HCT116 (cell line): ENCODE measurements around the gene TRAPPC4. TPM values are rescaled to one million over a fixed set of nuclear protein-coding genes. Genes with fewer than 3 reads are reported as not detected.
A peak's percentile ranks its signal among the peaks of the same experiment; 100 is the strongest.
"Not testable (repeated sequence)": the region's sequence is repeated elsewhere in the genome, so short reads cannot be mapped to it uniquely, and the experiment has no call there.

Source experiments
- ATAC-seq: fragments of 200-7000 bp; cut with Tn5 transposase; 2 replicates; pipeline ENCODE4 v1.9.1; 2020; ENCODE audit warnings: mild to moderate bottlenecking, moderate library complexity
- BruUV-seq: library from RNA; stranded (reverse); fragments of 400-500 nt; replicated peaks from 2 replicates; lab custom pipeline; 2021; lab: Mats Ljungman, UMichigan
- CTCF ChIA-PET: fragments of 300-600 bp; sonication (Branson Sonifier 250); formaldehyde crosslinking; loops from one replicate; lab custom pipeline; 2021; ENCODE audit warnings: antibody characterized with exemption; lab: Charles Lee
- POLR2A ChIA-PET: fragments of 300-600, 350-600 bp; sonication (Branson Sonifier 250); formaldehyde crosslinking; loops from one replicate; lab custom pipeline; 2021; ENCODE audit warnings: antibody characterized with exemption; lab: Charles Lee
- RAD21 ChIA-PET, 2 experiments: fragments of 300-600 bp; sonication (Branson Sonifier 250); formaldehyde crosslinking; loops; one replicate each; lab custom pipeline; 2023; ENCODE audit warnings: low total read pairs in 2 of 2; ENCODE audit not compliant: uncharacterized antibody in 2 of 2, unreplicated experiment in 2 of 2, low non-redundant PET in 1 of 2; lab: Charles Lee
- DNase-seq: peaks from one replicate; pipeline ENCODE4 v3.0.0-alpha.2; 2010; ENCODE audit warnings: low read depth, low spot score
- H2AFZ ChIP-seq: fragments of 200-600 bp; shearing (Covaris generic), sonication (generic); 2 replicates; pipeline ENCODE4 v1.6.1; 2017; ENCODE audit warnings: low read depth, mixed run types, mixed read lengths, antibody characterized with exemption, low read length; ENCODE audit not compliant: poor library complexity, severe bottlenecking
- H3K27ac ChIP-seq: 2 replicates; pipeline ENCODE4 v1.5.1; 2012; ENCODE audit warnings: low read depth, low read length
- H3K27me3 ChIP-seq: fragments of 200-600 bp; sonication (generic); 2 replicates; pipeline ENCODE4 v1.6.1; 2016; ENCODE audit warnings: mixed run types, low read length, mixed read lengths; ENCODE audit not compliant: insufficient read depth
- H3K36me3 ChIP-seq, 2 experiments: fragments of 200-500 bp in 1 of 2; fragments of 200-600 bp in 1 of 2; sonication (Bioruptor generic) in 1 of 2; sonication (generic) in 1 of 2; 2 replicates each; pipeline versions ENCODE4 v1.5.1 to v1.6.1; 2014 to 2016; ENCODE audit warnings: low read length in 2 of 2, inconsistent platforms in 1 of 2, mixed read lengths in 1 of 2, mixed run types in 1 of 2; ENCODE audit not compliant: insufficient read depth in 2 of 2, control insufficient read depth in 1 of 2
- H3K4me1 ChIP-seq, 2 experiments: fragments of 200-600 bp in 1 of 2; sonication (generic) in 1 of 2; 2 replicates each; pipeline versions ENCODE4 v1.5.1 to v1.6.1; 2012 to 2017; ENCODE audit warnings: low read length in 2 of 2, inconsistent platforms in 1 of 2, mild to moderate bottlenecking in 1 of 2, mixed read lengths in 1 of 2, mixed run types in 1 of 2, moderate library complexity in 1 of 2; ENCODE audit not compliant: insufficient read depth in 2 of 2, control insufficient read depth in 1 of 2
- H3K4me2 ChIP-seq: fragments of 200-600 bp; sonication (generic); 2 replicates; pipeline ENCODE4 v1.6.1; 2017; ENCODE audit warnings: mixed run types, low read length, mixed read lengths
- H3K4me3 ChIP-seq, 2 experiments: fragments of 200-600 bp in 1 of 2; sonication (generic) in 1 of 2; replicated peaks in 1 of 2; 2 replicates each; pipeline ENCODE4 v1.5.1; 2011 to 2016; ENCODE audit warnings: low read length in 2 of 2, control low read depth in 1 of 2, low read depth in 1 of 2, mild to moderate bottlenecking in 1 of 2, mixed read lengths in 1 of 2, mixed run types in 1 of 2
- H3K79me2 ChIP-seq: fragments of 200-600 bp; sonication (generic); 2 replicates; pipeline ENCODE4 v1.6.1; 2017; ENCODE audit warnings: mild to moderate bottlenecking, mixed run types, low read length, moderate library complexity, mixed read lengths; ENCODE audit not compliant: insufficient read depth
- H3K9ac ChIP-seq: fragments of 200-600 bp; sonication (generic); 2 replicates; pipeline ENCODE4 v1.6.1; 2016; ENCODE audit warnings: low read length, mixed read lengths
- H3K9me2 ChIP-seq: fragments of 200-600 bp; sonication (generic), shearing (Covaris generic); 2 replicates; pipeline ENCODE4 v1.6.1; 2017; ENCODE audit warnings: mixed run types, mild to moderate bottlenecking, moderate library complexity; ENCODE audit not compliant: insufficient read depth
- H3K9me3 ChIP-seq, 2 experiments: fragments of 200-500 bp in 1 of 2; fragments of 200-600 bp in 1 of 2; sonication (Bioruptor generic) in 1 of 2; sonication (generic) in 1 of 2; 2 replicates each; pipeline ENCODE4 v1.6.1; 2014 to 2017; ENCODE audit warnings: low read length in 2 of 2, mixed read lengths in 2 of 2, inconsistent platforms in 1 of 2, low read depth in 1 of 2, mild to moderate bottlenecking in 1 of 2, mixed run types in 1 of 2, moderate library complexity in 1 of 2; ENCODE audit not compliant: control insufficient read depth in 1 of 2, insufficient read depth in 1 of 2
- H4K20me1 ChIP-seq: fragments of 200-600 bp; sonication (generic), shearing (Covaris generic); 2 replicates; pipeline ENCODE4 v1.6.1; 2017; ENCODE audit warnings: mixed run types, mild to moderate bottlenecking, moderate library complexity; ENCODE audit not compliant: insufficient read depth
- JUND ChIP-seq: IDR thresholded peaks from 2 replicates; pipeline ENCODE4 v1.6.1; 2012
- POLR2AphosphoS5 ChIP-seq: IDR thresholded peaks from 2 replicates; pipeline ENCODE4 v1.6.1; 2011; ENCODE audit warnings: mild to moderate bottlenecking, low read depth, low read length, moderate library complexity
- SIN3A ChIP-seq: IDR thresholded peaks from 2 replicates; pipeline ENCODE4 v1.6.1; 2012; ENCODE audit warnings: low read depth
- TCF7L2 ChIP-seq: IDR thresholded peaks from 2 replicates; pipeline ENCODE4 v1.7.0; 2011; ENCODE audit warnings: borderline replicate concordance, inconsistent platforms; ENCODE audit not compliant: insufficient read depth, insufficient read length; ENCODE audit errors: extremely low read depth
- ZFX ChIP-seq: fragments of 450-650 bp; IDR thresholded peaks from 2 replicates; pipeline ENCODE4 v1.6.1; 2017
- ZNF274 ChIP-seq: fragments of 200-500 bp; sonication (Bioruptor generic); IDR thresholded peaks from 2 replicates; pipeline ENCODE4 v1.6.1; 2014; ENCODE audit warnings: mild to moderate bottlenecking, low read depth, low read length, inconsistent platforms
- intact Hi-C: fragments of 100-400 bp; cut with micrococcal nuclease; formaldehyde crosslinking; loops from 2 replicates; pipeline ENCODE4 v1.10.0; 2022
- total RNA-seq: library from RNA; stranded (reverse); gene quantifications from one replicate; pipeline ENCODE4 v1.2.1, GENCODE V29; 2021; ENCODE audit not compliant: unreplicated experiment
- TF ChIP-seq, protein P1 (sequence below): IDR thresholded peaks from 2 replicates; pipeline ENCODE4 v1.6.1; 2012; ENCODE audit warnings: low read depth

TRAPPC4 gene
- total RNA-seq, 1 experiment from 2014 or later, result 61.6 TPM

DNA sequence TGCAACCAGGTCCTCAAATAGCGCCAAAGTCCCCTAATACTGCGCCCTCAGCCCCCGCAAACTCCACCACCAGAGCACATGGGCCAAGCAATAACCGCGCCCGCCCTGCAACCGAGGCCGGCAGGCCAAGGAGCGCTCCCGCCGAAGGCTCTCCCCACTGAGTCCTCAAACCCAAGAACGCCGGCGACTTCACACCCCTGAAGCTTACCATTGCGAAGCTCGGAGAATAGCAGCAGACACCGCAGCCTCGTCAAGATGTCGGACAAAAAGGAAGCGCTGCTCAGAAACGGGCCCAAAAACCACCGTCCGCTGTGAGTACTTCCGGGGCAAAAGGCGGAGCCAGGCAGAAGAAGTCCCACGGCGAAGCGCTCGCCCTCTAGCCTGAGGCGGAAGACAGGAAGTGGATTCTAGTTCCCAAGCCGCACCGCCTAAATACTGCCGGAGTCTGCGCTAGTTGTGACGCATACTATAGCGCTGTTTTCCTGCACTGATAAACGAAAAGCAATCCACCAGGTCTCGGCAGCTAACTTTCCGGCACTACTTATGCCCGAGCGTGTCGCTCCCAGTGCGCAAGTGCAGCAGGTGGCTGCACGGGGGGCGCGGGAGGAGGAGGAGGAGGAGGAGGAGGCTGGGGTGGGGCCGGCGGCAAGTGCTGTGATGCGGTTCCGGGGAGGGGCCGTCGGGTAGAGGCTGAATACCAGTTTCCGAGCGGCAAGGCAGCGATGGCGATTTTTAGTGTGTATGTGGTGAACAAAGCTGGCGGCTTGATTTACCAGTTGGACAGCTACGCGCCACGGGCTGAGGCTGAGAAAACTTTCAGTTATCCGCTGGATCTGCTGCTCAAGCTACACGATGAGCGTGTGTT is at the start of gene TRAPPC4, which contains the start of gene RPS25 (continued):
- TF ChIP-seq, protein P1, sequence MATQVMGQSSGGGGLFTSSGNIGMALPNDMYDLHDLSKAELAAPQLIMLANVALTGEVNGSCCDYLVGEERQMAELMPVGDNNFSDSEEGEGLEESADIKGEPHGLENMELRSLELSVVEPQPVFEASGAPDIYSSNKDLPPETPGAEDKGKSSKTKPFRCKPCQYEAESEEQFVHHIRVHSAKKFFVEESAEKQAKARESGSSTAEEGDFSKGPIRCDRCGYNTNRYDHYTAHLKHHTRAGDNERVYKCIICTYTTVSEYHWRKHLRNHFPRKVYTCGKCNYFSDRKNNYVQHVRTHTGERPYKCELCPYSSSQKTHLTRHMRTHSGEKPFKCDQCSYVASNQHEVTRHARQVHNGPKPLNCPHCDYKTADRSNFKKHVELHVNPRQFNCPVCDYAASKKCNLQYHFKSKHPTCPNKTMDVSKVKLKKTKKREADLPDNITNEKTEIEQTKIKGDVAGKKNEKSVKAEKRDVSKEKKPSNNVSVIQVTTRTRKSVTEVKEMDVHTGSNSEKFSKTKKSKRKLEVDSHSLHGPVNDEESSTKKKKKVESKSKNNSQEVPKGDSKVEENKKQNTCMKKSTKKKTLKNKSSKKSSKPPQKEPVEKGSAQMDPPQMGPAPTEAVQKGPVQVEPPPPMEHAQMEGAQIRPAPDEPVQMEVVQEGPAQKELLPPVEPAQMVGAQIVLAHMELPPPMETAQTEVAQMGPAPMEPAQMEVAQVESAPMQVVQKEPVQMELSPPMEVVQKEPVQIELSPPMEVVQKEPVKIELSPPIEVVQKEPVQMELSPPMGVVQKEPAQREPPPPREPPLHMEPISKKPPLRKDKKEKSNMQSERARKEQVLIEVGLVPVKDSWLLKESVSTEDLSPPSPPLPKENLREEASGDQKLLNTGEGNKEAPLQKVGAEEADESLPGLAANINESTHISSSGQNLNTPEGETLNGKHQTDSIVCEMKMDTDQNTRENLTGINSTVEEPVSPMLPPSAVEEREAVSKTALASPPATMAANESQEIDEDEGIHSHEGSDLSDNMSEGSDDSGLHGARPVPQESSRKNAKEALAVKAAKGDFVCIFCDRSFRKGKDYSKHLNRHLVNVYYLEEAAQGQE, result no peak
- TF ChIP-seq ZNF274 (no peak), POLR2AphosphoS5 (peak; percentile 87), JUND (no peak), SIN3A (peak; percentile 77), TCF7L2 (peak; percentile 88), ZFX (peak; percentile 57; the same call in 1 of the 2 replicates)

DNA sequence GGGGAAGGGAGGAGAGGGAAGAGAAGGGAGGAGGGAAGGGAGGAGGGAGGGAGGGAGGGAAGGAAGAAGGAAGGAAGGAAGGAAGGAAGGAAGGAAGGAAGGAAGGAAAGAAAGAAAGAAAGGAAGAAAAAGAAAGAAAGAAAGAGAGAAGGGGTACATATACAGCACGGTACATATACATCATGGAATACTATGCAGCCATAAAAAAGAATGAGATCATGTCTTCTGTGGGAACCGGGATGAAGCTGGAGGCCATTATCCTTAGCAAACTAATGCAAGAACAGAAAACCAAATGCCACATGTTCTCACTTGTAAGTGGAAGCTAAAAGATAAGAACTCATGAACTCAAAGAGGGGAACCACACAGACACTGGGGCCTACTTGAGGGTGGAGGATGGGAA is 49.1 kb upstream of the TRAPPC4 start:
- H3K27me3 ChIP-seq, H3K4me3 ChIP-seq, H3K9me2 ChIP-seq, H3K36me3 ChIP-seq, H3K4me1 ChIP-seq, DNase-seq, H2AFZ ChIP-seq, H3K79me2 ChIP-seq, BruUV-seq, H3K9me3 ChIP-seq, H4K20me1 ChIP-seq, ATAC-seq, H3K9ac ChIP-seq, POLR2A ChIA-PET, CTCF ChIA-PET, RAD21 ChIA-PET, H3K27ac ChIP-seq, H3K4me2 ChIP-seq, intact Hi-C loops: not testable (repeated sequence)
